Stimulated activated CD8-positive, alpha-beta memory T cell treated with anti-CD3 and anti-CD28 coated beads, Interleukin-2, amount 100 ng/mL, for 48 hours (primary cell): ENCODE measurements around the gene DOCK11.

Experiments used
- DNase-seq, 2 donors: peaks; one replicate each; pipeline ENCODE4 v3.0.0-alpha.2; 2020; ENCODE audit warnings: low read depth in 2 of 2

DOCK11 gene

DNA sequence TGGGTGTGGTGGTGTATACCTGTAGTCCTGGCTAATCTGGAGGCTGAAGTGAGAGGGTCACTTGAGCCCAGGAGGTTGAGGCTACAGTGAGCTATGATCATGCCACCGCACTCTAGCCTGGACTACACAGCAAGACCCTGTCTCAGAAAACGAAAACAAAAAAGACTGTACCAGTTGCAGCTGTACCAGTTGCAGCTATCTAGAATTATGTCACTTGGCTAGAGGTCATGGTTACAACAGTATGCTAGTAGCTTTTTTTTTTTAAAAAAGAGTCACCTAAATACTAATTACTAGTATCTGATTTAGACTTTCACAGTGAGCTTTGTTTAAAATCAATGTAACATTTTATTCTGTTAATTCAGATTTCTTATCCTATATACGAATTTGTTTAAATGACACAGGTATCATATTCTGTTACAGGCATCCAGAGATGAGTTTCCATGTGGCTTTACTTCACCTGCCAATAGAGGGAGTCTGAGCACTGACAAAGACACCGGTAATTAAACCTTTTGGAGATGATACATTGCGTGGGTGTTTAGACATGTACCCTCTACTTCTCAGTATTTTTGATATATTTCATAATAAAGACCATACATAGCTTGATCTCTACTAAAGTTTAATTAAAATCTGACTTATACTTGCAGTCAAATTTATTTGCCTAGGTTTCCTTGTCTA, 131.6 kb downstream of the DOCK11 start:
- no peak for DNase-seq

GRCh38 chrX:118630848-118631247, 135.2 kb downstream of the DOCK11 start:
- DNase-seq = no peak

GRCh38 chrX:118631586-118631985, 136.0 kb downstream of the DOCK11 start:
- no peak for DNase-seq

DNA sequence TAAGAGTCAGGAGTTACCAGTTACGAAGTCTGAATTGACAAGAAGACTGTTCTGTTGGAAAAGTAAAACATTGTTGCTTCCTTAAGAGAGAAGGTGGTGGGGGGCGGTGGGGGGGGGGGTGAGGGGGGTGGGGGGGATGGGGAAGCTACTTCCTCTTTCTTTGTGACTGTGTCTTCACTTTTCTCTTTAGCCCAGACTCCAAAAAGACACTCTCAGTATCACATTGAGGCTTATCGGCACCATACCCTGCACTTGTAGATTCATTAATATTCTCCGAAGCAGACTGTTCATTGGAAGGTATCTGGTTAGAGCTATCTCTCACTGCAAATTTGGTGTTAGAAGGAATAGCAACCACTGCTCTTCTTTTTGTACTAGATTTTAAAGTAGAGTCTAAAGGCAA, 137.2 kb downstream of the DOCK11 start:
- no peak for DNase-seq

GRCh38 chrX:118633530-118633929, 137.9 kb downstream of the DOCK11 start:
- no peak for DNase-seq

GRCh38 chrX:118634336-118634735, 138.7 kb downstream of the DOCK11 start:
- no peak for DNase-seq

DNA sequence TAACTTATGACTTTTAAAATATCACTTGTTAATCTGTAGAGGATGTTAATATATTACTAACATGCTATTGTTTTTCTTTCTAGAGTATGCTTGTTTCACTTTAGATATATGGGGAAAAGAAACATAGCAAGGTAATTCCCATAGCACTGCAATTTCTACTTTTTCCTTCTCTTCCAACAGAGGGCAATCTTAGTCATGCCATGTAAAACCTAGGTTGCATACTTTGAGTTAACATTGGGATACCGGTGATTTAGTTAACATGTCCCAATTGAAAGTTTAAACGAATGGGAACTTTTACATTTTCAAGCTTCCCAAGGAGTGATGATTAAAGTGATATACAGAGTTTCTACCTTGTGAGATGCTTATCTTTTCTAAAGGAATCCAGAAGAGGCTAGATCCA, 142.4 kb downstream of the DOCK11 start:
- no peak for DNase-seq

DNA sequence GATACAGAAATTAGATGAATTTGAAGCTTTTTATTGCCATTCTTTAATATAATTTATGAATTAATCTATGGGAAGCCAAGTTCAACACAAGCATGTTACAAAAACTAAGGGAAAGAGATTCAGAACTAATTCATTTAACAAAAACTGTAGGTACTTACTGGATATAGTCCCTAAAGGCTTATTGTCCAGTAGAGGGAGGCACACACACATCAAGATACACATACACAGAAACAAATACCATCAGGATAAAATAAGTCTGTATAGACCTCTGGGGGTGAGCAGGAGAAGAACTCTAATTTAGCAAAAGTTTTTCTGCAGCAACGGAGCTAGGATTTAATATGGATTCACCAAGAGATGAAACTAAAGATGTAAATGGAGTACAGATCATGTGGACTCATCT, 148.8 kb downstream of the DOCK11 start:
- no peak for DNase-seq

GRCh38 chrX:118652717-118653116, 157.1 kb downstream of the DOCK11 start:
- no peak for DNase-seq

DNA sequence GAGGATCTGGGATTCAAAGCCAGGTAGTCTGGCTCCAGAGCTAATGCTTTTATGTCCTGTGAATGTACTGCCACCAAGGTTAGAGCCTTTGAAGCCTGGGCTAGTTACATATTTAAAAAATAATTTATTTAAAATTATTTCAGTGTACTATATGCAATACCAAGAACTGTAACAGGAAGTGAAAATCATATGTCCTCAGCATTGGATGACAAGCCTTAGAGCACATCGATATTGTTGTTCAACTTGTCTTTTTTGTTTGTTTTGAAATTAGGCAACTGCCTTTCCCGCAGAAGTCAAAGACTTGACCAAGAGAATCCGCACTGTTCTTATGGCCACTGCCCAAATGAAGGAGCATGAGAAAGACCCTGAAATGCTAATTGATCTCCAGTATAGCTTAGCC, 158.7 kb downstream of the DOCK11 start:
- DNase-seq = no peak

GRCh38 chrX:118655561-118656246, 160.1 kb downstream of the DOCK11 start:
- DNase-seq = no peak

- DNase-seq = no peak
Observed at GRCh38 chrX:118657413-118657812, 161.8 kb downstream of the DOCK11 start.

DNA sequence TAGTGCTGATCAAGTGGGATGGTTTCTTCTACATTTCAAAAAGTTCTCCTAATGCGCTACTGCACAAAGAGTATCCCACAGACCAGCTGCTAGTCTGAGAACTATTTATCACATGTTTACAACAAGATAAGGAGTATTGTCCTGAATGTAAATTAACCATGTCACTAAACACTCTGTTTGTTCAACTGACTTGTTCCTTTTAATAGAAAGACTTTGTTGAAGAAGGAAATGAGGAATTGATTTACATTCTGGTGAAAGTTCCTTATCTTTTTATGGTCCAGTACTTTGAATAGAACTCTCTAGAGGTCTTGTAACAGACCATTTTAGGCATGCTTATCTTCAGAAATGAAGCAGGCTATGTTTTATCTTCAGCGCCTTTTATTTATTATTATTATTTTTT, 164.5 kb downstream of the DOCK11 start:
- DNase-seq = no peak

- DNase-seq = no peak
Observed at GRCh38 chrX:118665204-118665603, 169.6 kb downstream of the DOCK11 start.

DNA sequence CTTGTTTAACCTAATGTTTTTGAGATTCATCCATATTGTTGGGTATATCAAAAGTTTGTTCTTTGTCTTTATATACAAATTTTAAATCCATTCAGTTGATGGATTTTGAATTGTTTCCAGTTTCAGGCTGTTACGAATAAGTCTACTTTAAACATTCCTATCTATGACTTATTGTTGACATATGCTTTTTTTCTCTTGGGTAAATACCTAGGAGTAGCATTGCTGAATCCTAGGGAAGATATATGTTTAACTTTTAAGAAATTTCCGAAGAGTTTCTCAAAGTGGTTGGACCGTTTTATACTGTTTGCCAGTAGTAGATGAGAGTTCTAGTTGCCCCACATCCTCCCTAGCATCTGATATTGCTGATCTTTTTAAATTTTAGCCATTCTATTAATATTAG, 170.9 kb downstream of the DOCK11 start:
- DNase-seq = no peak

- DNase-seq = no peak
Observed at GRCh38 chrX:118669435-118669834, 173.8 kb downstream of the DOCK11 start.

- DNase-seq = no peak
Observed at GRCh38 chrX:118675326-118675965, 179.8 kb downstream of the DOCK11 start.

DNA sequence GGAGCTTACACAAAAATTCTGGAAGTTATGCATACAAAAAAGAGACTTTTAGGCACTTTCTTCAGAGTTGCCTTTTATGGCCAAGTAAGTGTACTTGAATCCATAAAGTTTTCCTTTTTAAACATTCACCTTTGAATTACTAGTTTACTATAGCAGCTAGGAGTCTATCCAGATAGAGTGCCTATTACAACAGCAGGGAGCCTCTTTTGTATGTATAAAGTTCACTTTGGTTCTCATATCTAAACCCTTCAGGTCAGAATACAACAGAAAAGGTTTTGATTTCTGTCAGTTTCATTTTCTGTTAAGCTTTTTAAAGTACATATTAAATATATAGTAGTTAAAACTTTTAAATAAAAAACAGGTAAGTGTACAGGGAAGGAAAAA, 180.3 kb downstream of the DOCK11 start:
- DNase-seq = no peak

- DNase-seq = no peak
Observed at GRCh38 chrX:118677318-118677717, 181.7 kb downstream of the DOCK11 start.

GRCh38 chrX:118679290-118679689, 183.7 kb downstream of the DOCK11 start:
- no peak for DNase-seq

DNA sequence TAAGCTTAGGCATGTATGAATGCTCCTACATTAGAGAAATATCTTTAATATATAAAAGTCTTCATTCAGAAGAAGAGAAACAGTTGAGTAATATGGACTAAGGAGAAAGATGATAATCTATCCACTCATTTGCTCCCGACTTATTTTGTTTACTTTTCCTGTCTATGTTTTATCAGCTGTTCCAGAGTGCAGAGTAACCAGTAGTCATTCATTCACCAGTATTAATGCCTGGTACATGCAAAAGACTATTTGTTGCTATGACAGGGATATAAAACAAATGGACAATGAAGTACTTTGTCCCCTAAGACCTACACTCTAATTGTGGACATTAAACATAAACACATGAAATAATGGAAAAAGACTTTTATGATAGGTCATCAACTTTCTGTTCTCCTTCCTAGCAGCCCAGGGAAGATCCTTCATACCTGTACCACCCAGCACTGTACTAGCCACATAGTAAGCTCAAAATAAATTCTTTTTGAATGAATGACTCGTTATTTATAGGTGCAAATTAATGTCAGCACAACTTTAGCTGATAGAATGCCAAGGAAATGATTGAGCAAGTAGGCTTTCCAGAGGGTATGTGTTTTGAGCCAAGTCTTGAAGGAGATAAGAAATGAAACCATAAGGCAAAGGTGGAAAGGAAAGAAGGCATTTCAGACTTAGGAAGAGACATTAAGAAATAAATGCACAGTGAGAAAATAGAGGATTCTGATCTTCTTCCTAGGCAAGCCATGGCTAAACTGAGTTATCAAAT, 186.8 kb downstream of the DOCK11 start:
- no peak for DNase-seq

GRCh38 chrX:118685393-118685792, 189.8 kb downstream of the DOCK11 start:
- no peak for DNase-seq
